ENCODE data around the gene NCAPG2. TPM values are rescaled to one million over a fixed set of nuclear protein-coding genes. Genes with fewer than 3 reads are reported as not detected.
A peak's percentile ranks its signal among the peaks of the same experiment; 100 is the strongest.

Gene NCAPG2
- total and polyA plus RNA-seq, 2 of the 13 experiments (the other 11 are each of a cell fraction or from before 2014, with no cell fraction given): 15.1 to 30.7 TPM

GRCh38 chr7:158583143-158583542, 121.5 kb downstream of the NCAPG2 start (continued):
- no peak for TF ChIP-seq SRSF9 (IDR thresholded peaks at IDR 0.05; ENCODE audit: borderline replicate concordance, insufficient read depth, low read depth, low read length, poor library complexity, severe bottlenecking)
- peak; percentile 58 for TF ChIP-seq GATAD2A (CRISPR knock-in tag; IDR thresholded peaks at IDR 0.05)
- TF ChIP-seq ERF (CRISPR knock-in tag; IDR thresholded peaks at IDR 0.05): 0 out of 2 replicates have a peak, but pooled peaks have one; percentile 14
- TF ChIP-seq, protein P1, sequence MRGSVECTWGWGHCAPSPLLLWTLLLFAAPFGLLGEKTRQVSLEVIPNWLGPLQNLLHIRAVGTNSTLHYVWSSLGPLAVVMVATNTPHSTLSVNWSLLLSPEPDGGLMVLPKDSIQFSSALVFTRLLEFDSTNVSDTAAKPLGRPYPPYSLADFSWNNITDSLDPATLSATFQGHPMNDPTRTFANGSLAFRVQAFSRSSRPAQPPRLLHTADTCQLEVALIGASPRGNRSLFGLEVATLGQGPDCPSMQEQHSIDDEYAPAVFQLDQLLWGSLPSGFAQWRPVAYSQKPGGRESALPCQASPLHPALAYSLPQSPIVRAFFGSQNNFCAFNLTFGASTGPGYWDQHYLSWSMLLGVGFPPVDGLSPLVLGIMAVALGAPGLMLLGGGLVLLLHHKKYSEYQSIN (CRISPR knock-in tag; IDR thresholded peaks at IDR 0.05; ENCODE audit: borderline replicate concordance): no peak
- peak; percentile 39; the same call in 1 of the 2 replicates for TF ChIP-seq ZNF644 (CRISPR knock-in tag; IDR thresholded peaks at IDR 0.05; ENCODE audit: low read depth)
- TF ChIP-seq FUBP1 (CRISPR knock-in tag; IDR thresholded peaks at IDR 0.05; ENCODE audit: borderline replicate concordance): no peak
- TF ChIP-seq ZNF317 (CRISPR knock-in tag; IDR thresholded peaks at IDR 0.05): no peak
- TF ChIP-seq HNRNPH1 (optimal IDR thresholded peaks at IDR 0.05; ENCODE audit: low read depth, low read length): no peak
- TF ChIP-seq HNF4A (CRISPR knock-in tag; IDR thresholded peaks at IDR 0.05): peak; percentile 84

DNA sequence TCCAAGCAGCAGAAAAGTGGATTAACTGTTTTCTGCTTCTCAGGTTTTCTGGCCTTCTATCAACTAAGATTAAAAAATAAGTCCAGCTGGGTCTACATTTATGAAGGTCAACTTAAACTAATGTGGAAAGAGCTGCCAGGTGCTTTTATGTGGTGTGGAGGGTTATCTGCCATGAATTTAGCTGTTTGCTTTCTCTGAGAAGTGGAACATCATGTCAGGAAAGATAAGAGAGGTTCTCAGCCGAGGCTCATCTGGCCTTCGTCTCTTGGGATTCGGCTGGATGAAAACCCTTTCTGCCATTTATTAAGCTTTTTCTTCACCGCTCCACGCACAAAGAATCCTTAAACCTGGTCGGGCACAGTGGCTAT, 122.5 kb downstream of the NCAPG2 start:
- peaks cover 71% of the 10 kb centered on the region for H3K79me2 ChIP-seq (ENCODE audit: insufficient read depth, low read length)
- ChIA-PET POLR2A (interaction anchor here (1.0 to 3.3 kb wide), 5 partner anchors 9 to 126 kb away, joined by 3 to 20 read pairs (median 4); no protein-coding TSS in a partner anchor), CTCF (ENCODE audit: low intra/inter-chr PET ratio, low total read pairs) (no interaction called here)
- intact Hi-C loops (cut with micrococcal nuclease; ENCODE audit: unreplicated experiment) (loop anchor here (5.0 kb wide), 1 partner anchor 85 kb away; no protein-coding TSS in a partner anchor), in situ Hi-C loops (cut with HindIII; ENCODE audit: extremely low pct_ligation_motif_present, low pct_unique_long_range_greater_than_20kb) (no loop called here)
- peaks cover 3 to 13% of the 10 kb centered on the region in 2 experiments; a peak in 4 of 5 replicates for H3K36me3 ChIP-seq (replicated peaks in 1 of 2; ENCODE audit: control insufficient read depth in 1 of 2, insufficient read depth in 2 of 2, low read length in 2 of 2)
- H3K27me3 ChIP-seq (ENCODE audit: control insufficient read depth in 1 of 2, insufficient read depth in 2 of 2, low read length in 2 of 2): no peaks in the 10 kb centered on the region; a peak in 1 of 5 replicates
- peak overlapping the region; percentile 64 for H3K9ac ChIP-seq (ENCODE audit: insufficient read depth, low read depth, low read length)
- no TSS peak for BruUV-seq (replicated peaks)
- peak overlapping the region; percentile 89 for H3K27ac ChIP-seq (ENCODE audit: extremely low read length, insufficient read depth, low read length)
- peaks cover 93% of the 10 kb centered on the region for H3K4me1 ChIP-seq (ENCODE audit: insufficient read depth, low read length)
- peaks cover 6% of the 10 kb centered on the region for H3K9me3 ChIP-seq (ENCODE audit: low read length)
- ATAC-seq: no peak
- FAIRE-seq: no peak
- WGBS (ENCODE audit: low lambda C conversion rate): 56% methylated on average over 6 of the region's 6 CpGs
- DNase-seq (ENCODE audit: low spot score): no peak
- no peak overlapping the region for H2AFZ ChIP-seq (ENCODE audit: low read length)
- H3K4me2 ChIP-seq (ENCODE audit: low read depth, low read length): peak overlapping the region; percentile 81
- no peaks in the 10 kb centered on the region for H4K20me1 ChIP-seq (ENCODE audit: insufficient read depth, low read length)
- peak overlapping the region in 2 of 3 experiments; percentile 29 to 30; a peak in 2 of 6 replicates for H3K4me3 ChIP-seq (replicated peaks in 1 of 3; ENCODE audit: insufficient read depth in 1 of 3, low read depth in 2 of 3, low read length in 3 of 3)
- TF ChIP-seq ISX (CRISPR knock-in tag; conservative IDR thresholded peaks at IDR 0.05): no peak
- TF ChIP-seq, protein P2, sequence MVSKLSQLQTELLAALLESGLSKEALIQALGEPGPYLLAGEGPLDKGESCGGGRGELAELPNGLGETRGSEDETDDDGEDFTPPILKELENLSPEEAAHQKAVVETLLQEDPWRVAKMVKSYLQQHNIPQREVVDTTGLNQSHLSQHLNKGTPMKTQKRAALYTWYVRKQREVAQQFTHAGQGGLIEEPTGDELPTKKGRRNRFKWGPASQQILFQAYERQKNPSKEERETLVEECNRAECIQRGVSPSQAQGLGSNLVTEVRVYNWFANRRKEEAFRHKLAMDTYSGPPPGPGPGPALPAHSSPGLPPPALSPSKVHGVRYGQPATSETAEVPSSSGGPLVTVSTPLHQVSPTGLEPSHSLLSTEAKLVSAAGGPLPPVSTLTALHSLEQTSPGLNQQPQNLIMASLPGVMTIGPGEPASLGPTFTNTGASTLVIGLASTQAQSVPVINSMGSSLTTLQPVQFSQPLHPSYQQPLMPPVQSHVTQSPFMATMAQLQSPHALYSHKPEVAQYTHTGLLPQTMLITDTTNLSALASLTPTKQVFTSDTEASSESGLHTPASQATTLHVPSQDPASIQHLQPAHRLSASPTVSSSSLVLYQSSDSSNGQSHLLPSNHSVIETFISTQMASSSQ (IDR thresholded peaks at IDR 0.05; ENCODE audit: low read depth): no peak
- TF ChIP-seq, protein P2 (CRISPR knock-in tag; IDR thresholded peaks at IDR 0.05; ENCODE audit: borderline replicate concordance): peak; percentile 19; the same call in 1 of the 2 replicates
- TF ChIP-seq ZNF556 (CRISPR knock-in tag; IDR thresholded peaks at IDR 0.05; ENCODE audit: borderline replicate concordance): 0 out of 2 replicates have a peak, but pooled peaks have one; percentile 40
- no peak for TF ChIP-seq NR2F2 (IDR thresholded peaks at IDR 0.05; ENCODE audit: borderline replicate concordance, low read depth)
- no peak for TF ChIP-seq HNF4G (IDR thresholded peaks at IDR 0.05; ENCODE audit: borderline replicate concordance, low read depth, low read length)
- no peak for TF ChIP-seq HNF4G (CRISPR knock-in tag; IDR thresholded peaks at IDR 0.05; ENCODE audit: borderline replicate concordance, low read depth)

Measured in HepG2 (cell line).